Lower leg skin (tissue), 3 donors: ENCODE measurements around the gene MRPS11.

ENCODE experiments used
- POLR2A ChIP-seq, 2 donors: fragments of 450-650 bp; IDR thresholded peaks; one replicate each; pipeline ENCODE4 v1.6.1; 2016 to 2017; ENCODE audit warnings: antibody characterized with exemption in 2 of 2, mild to moderate bottlenecking in 1 of 2, moderate library complexity in 1 of 2
- TF ChIP-seq, protein P1 (sequence below), 3 donors: fragments of 450-650 bp; IDR thresholded peaks; one replicate each; pipeline ENCODE4 v1.5.1; 2016; ENCODE audit warnings: antibody characterized with exemption in 3 of 3, mild to moderate bottlenecking in 3 of 3, moderate library complexity in 2 of 3

DNA sequence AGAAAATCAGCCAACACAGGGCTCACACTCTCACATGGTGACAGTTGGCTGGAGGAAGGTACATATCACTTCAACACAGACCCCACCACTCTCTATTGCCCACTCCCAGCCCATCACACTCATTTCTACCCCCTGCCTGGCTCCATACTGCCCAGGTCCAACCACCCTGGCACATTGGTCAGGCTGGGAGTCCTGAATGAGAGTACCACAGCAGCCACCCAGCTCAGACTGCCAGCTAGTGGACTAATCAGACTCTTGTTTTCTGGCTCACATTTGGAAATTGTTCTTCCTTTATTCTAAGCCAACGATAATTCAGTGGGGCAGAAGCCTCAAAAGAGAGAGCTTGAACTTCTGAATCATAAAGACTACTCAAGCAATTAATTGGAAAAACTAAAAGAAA, 20.3 kb upstream of the MRPS11 start:
- TF ChIP-seq, protein P1, sequence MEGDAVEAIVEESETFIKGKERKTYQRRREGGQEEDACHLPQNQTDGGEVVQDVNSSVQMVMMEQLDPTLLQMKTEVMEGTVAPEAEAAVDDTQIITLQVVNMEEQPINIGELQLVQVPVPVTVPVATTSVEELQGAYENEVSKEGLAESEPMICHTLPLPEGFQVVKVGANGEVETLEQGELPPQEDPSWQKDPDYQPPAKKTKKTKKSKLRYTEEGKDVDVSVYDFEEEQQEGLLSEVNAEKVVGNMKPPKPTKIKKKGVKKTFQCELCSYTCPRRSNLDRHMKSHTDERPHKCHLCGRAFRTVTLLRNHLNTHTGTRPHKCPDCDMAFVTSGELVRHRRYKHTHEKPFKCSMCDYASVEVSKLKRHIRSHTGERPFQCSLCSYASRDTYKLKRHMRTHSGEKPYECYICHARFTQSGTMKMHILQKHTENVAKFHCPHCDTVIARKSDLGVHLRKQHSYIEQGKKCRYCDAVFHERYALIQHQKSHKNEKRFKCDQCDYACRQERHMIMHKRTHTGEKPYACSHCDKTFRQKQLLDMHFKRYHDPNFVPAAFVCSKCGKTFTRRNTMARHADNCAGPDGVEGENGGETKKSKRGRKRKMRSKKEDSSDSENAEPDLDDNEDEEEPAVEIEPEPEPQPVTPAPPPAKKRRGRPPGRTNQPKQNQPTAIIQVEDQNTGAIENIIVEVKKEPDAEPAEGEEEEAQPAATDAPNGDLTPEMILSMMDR (IDR thresholded peaks at IDR 0.05) = no peak
- TF ChIP-seq POLR2A (IDR thresholded peaks at IDR 0.05) = no peak
